ENCODE results near the gene SOCS2.

- TF ChIP-seq POLR2AphosphoS5 (IDR thresholded peaks at IDR 0.05; ENCODE audit: low read depth, low read length) (no peak), CTCF (IDR thresholded peaks at IDR 0.05 in 2 of 3, conservative IDR thresholded peaks at IDR 0.05 in 1 of 3; ENCODE audit: borderline replicate concordance in 1 of 3, insufficient read depth in 1 of 3, low read depth in 2 of 3, low read length in 2 of 3) (no peak), ZBTB33 (IDR thresholded peaks at IDR 0.05; ENCODE audit: extremely low read depth, insufficient replicate concordance, low read length) (no peak), POLR2A (IDR thresholded peaks at IDR 0.05; ENCODE audit: borderline replicate concordance, extremely low read depth, insufficient read depth, insufficient read length) (no peak), REST (IDR thresholded peaks at IDR 0.05; ENCODE audit: low read depth) (no peak), EZH2 (IDR thresholded peaks at IDR 0.05) (no peak), RAD21 (IDR thresholded peaks at IDR 0.05; ENCODE audit: low read depth) (no peak), SRF (IDR thresholded peaks at IDR 0.05; ENCODE audit: low read depth) (no peak), TCF7L2 (IDR thresholded peaks at IDR 0.05; ENCODE audit: borderline replicate concordance, extremely low read depth, insufficient read depth, insufficient read length) (no peak), YY1 (IDR thresholded peaks at IDR 0.05; ENCODE audit: extremely low read depth, insufficient replicate concordance, low read depth, low read length) (no peak), SIN3A (IDR thresholded peaks at IDR 0.05; ENCODE audit: low read depth) (no peak), JUND (IDR thresholded peaks at IDR 0.05) (no peak)
Observed at GRCh38 chr12:93580682-93581081, 8.2 kb downstream of the SOCS2 start.

Data from HCT116 (cell line).